Measurements from ENCODE around the gene HOXD11. TPM values are rescaled to one million over a fixed set of nuclear protein-coding genes. Genes with fewer than 3 reads are reported as not detected.

Gene HOXD11
- total RNA-seq, 6 donors from 2014 or later = not detected

DNA sequence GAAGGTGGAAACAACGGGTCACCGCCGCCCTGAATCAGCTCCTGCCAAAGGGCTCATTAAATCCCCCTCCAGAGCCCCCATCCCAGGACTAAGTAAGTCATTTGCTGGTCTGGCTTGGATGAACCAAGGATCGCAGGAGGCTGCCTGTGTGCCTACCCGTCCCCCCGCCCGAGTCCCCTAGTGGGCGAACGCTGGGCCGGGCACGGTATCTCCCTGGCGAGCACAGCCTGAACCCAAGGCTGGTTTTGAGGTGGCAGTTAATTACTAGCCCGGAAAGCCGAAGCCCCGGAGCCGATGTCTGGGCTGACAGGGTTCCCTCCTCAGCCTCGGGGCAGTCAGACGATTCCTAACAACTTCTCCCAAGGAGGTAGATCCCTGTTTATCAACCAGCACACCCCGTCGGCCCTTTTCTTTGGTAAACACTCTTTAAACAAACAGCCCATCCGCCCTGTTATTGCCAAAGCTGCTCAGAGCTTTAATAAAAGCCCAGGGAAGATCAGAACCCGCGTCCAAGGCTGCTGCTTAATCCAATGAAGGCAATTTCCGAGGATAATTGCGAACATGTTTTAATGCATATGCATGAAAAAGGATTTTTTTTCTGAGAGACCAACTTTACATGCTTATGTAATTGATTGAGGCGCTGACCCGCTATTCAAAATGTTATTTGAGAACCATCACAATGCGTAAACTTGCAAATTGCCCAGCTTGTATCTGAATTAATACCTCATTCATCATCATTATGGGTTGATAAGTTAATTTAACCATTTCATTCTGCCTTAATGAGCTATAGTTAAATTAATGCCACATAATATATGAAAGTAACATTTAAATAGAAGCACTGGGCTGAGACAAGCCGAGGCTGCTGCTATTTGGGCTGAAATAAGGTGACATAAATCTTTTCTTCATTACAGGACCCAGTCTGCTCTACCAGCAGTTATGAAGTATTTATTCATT lies 33.9 kb upstream of the HOXD11 start:
- no peak for ATAC-seq (ENCODE audit: low FRiP score in 2 of 2)
- H3K4me3 ChIP-seq = no peak overlapping the region
- H3K27ac ChIP-seq = no peak overlapping the region
- H3K36me3 ChIP-seq = no peaks in the 10 kb centered on the region
- peak in 1 of 2 donors; percentile 40 for DNase-seq
- peaks cover 0 to 14% (median 1%) of the 10 kb centered on the region in 4 donors for H3K4me1 ChIP-seq
- peaks cover 0 to 88% (median 33%) of the 10 kb centered on the region in 4 donors for H3K27me3 ChIP-seq
- TF ChIP-seq POLR2A (IDR thresholded peaks at IDR 0.05) (no peak), EP300 (IDR thresholded peaks at IDR 0.05) (no peak), POLR2AphosphoS5 (IDR thresholded peaks at IDR 0.05) (no peak)
- TF ChIP-seq, protein P1, sequence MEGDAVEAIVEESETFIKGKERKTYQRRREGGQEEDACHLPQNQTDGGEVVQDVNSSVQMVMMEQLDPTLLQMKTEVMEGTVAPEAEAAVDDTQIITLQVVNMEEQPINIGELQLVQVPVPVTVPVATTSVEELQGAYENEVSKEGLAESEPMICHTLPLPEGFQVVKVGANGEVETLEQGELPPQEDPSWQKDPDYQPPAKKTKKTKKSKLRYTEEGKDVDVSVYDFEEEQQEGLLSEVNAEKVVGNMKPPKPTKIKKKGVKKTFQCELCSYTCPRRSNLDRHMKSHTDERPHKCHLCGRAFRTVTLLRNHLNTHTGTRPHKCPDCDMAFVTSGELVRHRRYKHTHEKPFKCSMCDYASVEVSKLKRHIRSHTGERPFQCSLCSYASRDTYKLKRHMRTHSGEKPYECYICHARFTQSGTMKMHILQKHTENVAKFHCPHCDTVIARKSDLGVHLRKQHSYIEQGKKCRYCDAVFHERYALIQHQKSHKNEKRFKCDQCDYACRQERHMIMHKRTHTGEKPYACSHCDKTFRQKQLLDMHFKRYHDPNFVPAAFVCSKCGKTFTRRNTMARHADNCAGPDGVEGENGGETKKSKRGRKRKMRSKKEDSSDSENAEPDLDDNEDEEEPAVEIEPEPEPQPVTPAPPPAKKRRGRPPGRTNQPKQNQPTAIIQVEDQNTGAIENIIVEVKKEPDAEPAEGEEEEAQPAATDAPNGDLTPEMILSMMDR (IDR thresholded peaks at IDR 0.05) = no peak
- no peaks in the 10 kb centered on the region for H3K9me3 ChIP-seq
- 7 to 8% methylated on average over 16 to 20 of the region's 29 CpGs for WGBS, 2 donors

DNA sequence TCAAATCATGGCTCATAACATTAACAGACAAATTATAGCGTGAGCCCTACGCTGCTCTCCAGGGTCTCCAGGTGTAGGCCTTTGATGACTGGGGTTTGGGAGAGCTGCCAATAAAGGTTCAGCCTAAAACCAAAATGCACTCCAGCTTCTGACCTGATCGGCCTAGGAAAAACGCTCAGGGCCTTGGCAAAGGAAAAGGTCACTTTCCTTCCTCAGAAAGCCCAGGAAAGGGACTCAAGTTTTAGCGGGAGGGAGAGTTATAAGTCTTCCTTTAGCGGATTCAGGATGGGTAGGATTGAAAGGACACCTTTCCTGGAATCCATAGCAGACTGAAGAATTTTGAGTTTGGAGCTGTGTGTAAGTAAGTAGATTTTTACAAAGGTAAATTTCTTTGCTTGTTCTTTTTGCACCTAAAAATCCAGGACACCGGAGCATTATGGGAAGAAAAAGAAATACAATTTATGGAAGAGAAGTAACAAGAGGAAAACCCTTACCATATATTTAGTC lies 32.1 kb upstream of the HOXD11 start:
- peaks cover 0 to 91% (median 40%) of the 10 kb centered on the region in 4 donors for H3K27me3 ChIP-seq
- WGBS, 2 donors = 21 to 31% methylated on average over 7 of the region's 7 CpGs
- DNase-seq = no peak
- ATAC-seq (ENCODE audit: low FRiP score in 2 of 2) = no peak
- H3K27ac ChIP-seq = no peak overlapping the region
- H3K9me3 ChIP-seq = no peaks in the 10 kb centered on the region
- H3K36me3 ChIP-seq = no peaks in the 10 kb centered on the region
- no peak overlapping the region for H3K4me3 ChIP-seq
- TF ChIP-seq EP300 (IDR thresholded peaks at IDR 0.05) = no peak
- peaks cover 4 to 20% (median 6%) of the 10 kb centered on the region in 4 donors for H3K4me1 ChIP-seq

- WGBS, 2 donors = 10% methylated on average over 15 of the region's 15 CpGs
- Histone ChIP-seq H3K27ac (no peak overlapping the region), H3K27me3 (peaks cover 0 to 96% (median 44%) of the 10 kb centered on the region in 4 donors), H3K9me3 (peaks cover 0 to under 1% (median under 1%) of the 10 kb centered on the region in 4 donors), H3K36me3 (no peaks in the 10 kb centered on the region), H3K4me3 (no peak overlapping the region), H3K4me1 (peaks cover 5 to 25% (median 10%) of the 10 kb centered on the region in 4 donors)
- TF ChIP-seq POLR2A (IDR thresholded peaks at IDR 0.05) (no peak), EP300 (IDR thresholded peaks at IDR 0.05) (no peak), POLR2AphosphoS5 (IDR thresholded peaks at IDR 0.05) (no peak)
- TF ChIP-seq, protein P1 (IDR thresholded peaks at IDR 0.05) = no peak
- ATAC-seq (ENCODE audit: low FRiP score in 2 of 2) (no peak), DNase-seq (no peak)
Measured at GRCh38 chr2:176075481-176075880, 31.6 kb upstream of the HOXD11 start.

DNA sequence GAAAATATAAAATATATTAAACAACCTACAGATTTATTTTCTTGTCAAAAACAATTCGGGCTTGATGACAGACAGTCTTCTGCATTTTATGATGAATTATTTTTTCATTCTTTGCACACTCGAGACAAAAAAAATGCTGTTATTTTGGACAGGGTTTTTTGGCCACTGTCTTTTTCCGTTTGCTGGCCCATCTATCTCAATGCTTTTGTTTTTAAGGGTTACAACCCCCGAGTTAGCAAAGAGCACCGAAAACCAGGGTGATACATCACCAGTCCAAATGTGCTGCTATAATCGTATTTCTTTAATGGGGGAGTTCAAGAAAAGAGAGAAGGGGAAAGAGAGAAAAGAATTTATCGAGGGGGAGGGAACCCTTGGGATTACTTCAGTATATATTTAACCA lies 31.0 kb upstream of the HOXD11 start:
- WGBS, 2 donors = 16 to 27% methylated on average over 7 of the region's 7 CpGs
- no peak overlapping the region for H3K4me3 ChIP-seq
- ATAC-seq (ENCODE audit: low FRiP score in 2 of 2) (no peak), DNase-seq (no peak)
- H3K36me3 ChIP-seq = no peaks in the 10 kb centered on the region
- peaks cover 8 to 30% (median 13%) of the 10 kb centered on the region in 4 donors for H3K4me1 ChIP-seq
- peaks cover 0 to 7% (median 6%) of the 10 kb centered on the region in 4 donors for H3K9me3 ChIP-seq
- no peak for TF ChIP-seq EP300 (IDR thresholded peaks at IDR 0.05)
- no peak for TF ChIP-seq POLR2AphosphoS5 (IDR thresholded peaks at IDR 0.05)
- TF ChIP-seq, protein P1 (IDR thresholded peaks at IDR 0.05) = no peak
- no peak for TF ChIP-seq POLR2A (IDR thresholded peaks at IDR 0.05)
- no peak overlapping the region for H3K27ac ChIP-seq
- H3K27me3 ChIP-seq = peaks cover 0 to 96% (median 50%) of the 10 kb centered on the region in 4 donors

- Histone ChIP-seq H3K4me3 (no peak overlapping the region), H3K36me3 (no peaks in the 10 kb centered on the region), H3K27me3 (peaks cover 0 to 96% (median 51%) of the 10 kb centered on the region in 4 donors), H3K4me1 (peaks cover 8 to 25% (median 13%) of the 10 kb centered on the region in 4 donors), H3K27ac (no peak overlapping the region), H3K9me3 (peaks cover 0 to 11% (median 8%) of the 10 kb centered on the region in 4 donors)
- no peak for DNase-seq
- ATAC-seq (ENCODE audit: low FRiP score in 2 of 2) = no peak
- WGBS, 2 donors = 22 to 25% methylated on average over 2 of the region's 2 CpGs
- TF ChIP-seq EP300 (IDR thresholded peaks at IDR 0.05) (no peak), POLR2AphosphoS5 (IDR thresholded peaks at IDR 0.05) (no peak), POLR2A (IDR thresholded peaks at IDR 0.05) (no peak)
- TF ChIP-seq, protein P1 (IDR thresholded peaks at IDR 0.05) = no peak
Measured at GRCh38 chr2:176076796-176077195, 30.3 kb upstream of the HOXD11 start.

Measured in upper lobe of left lung (tissue), 6 donors.